H4 (cell line): ENCODE data around the gene FBXO2. TPM values are rescaled to one million over a fixed set of nuclear protein-coding genes. Genes with fewer than 3 reads are reported as not detected.

Source experiments
- total RNA-seq: library from RNA; depleted of rRNA; stranded (reverse); fragments of >200 nt; shearing (Covaris generic); gene quantifications from 2 replicates; pipeline ENCODE4 v1.2.3, GENCODE V29; 2014; rRNA removed

FBXO2 gene
- total RNA-seq, 1 experiment from 2014 or later, result 2.3 TPM

Other genes with a start within 250 kb of the FBXO2 start
- gene DISP3, start 175.3 kb downstream of the FBXO2 start, total RNA-seq, result 0.27 and 0.31 TPM in 2 replicates
- gene FBXO44, start 448 bp upstream of the FBXO2 start, total RNA-seq, result 7.8 and 8.8 TPM in 2 replicates
- gene FBXO6, start 9.8 kb upstream of the FBXO2 start, total RNA-seq, result 7.2 and 7.4 TPM in 2 replicates
- gene MAD2L2, start 26.7 kb upstream of the FBXO2 start, total RNA-seq, result 130 and 134 TPM in 2 replicates
- gene DRAXIN, start 37.3 kb upstream of the FBXO2 start, total RNA-seq, result not detected in 2 replicates
- gene AGTRAP, start 81.7 kb upstream of the FBXO2 start, total RNA-seq, result 65.1 and 74.0 TPM in 2 replicates
- gene C1orf167, start 107.8 kb upstream of the FBXO2 start, total RNA-seq, result not detected in 2 replicates
- gene MTHFR, start 151.5 kb upstream of the FBXO2 start, total RNA-seq, result 3.6 and 6.0 TPM in 2 replicates
- gene CLCN6, start 151.8 kb upstream of the FBXO2 start, total RNA-seq, result 1.8 and 4.4 TPM in 2 replicates
- gene NPPA, start 193.4 kb upstream of the FBXO2 start, total RNA-seq, result not detected in 2 replicates
- not detected in 2 replicates for gene NPPB, start 204.5 kb upstream of the FBXO2 start, total RNA-seq